SK-N-SH treated with all-trans-retinoic acid at 6 μM for 48 hours (cell line): Measurements from ENCODE around the gene ZBTB43.

ENCODE experiments used
- ATAC-seq: fragments of 200-7000 bp; cut with Tn5 transposase; 3 replicates; pipeline ENCODE4 v1.9.1; 2020; ENCODE audit warnings: mild to moderate bottlenecking, moderate library complexity
- ARNTL ChIP-seq: fragments of 450-650 bp; formaldehyde crosslinking; IDR thresholded peaks from 2 replicates; pipeline ENCODE4 v1.5.0; 2020; ENCODE audit warnings: low read depth, mild to moderate bottlenecking, moderate library complexity, borderline replicate concordance
- CREB5 ChIP-seq: fragments of 250-450 bp; sonication (Bioruptor Pico); IDR thresholded peaks from 2 replicates; pipeline ENCODE4 v1.5.1; 2020; ENCODE audit warnings: low read depth, mild to moderate bottlenecking, moderate library complexity
- CSDC2 ChIP-seq: fragments of 250-450 bp; sonication (Bioruptor Pico); IDR thresholded peaks from 2 replicates; pipeline ENCODE4 v1.5.0; 2020; ENCODE audit warnings: mild to moderate bottlenecking, moderate library complexity
- CSRNP3 ChIP-seq: fragments of 250-450 bp; sonication (Bioruptor Pico); IDR thresholded peaks from 2 replicates; pipeline ENCODE4 v1.5.1; 2021; ENCODE audit warnings: mild to moderate bottlenecking, moderate library complexity
- ESRRG ChIP-seq: fragments of 250-450 bp; sonication (Bioruptor Pico); IDR thresholded peaks from 2 replicates; pipeline ENCODE4 v1.6.1; 2021; ENCODE audit warnings: mild to moderate bottlenecking
- GLIS3 ChIP-seq: fragments of 250-450 bp; sonication (Bioruptor Pico); IDR thresholded peaks from 2 replicates; pipeline ENCODE4 v1.5.0; 2020; ENCODE audit warnings: mild to moderate bottlenecking, moderate library complexity
- OSR1 ChIP-seq: fragments of 250-450 bp; sonication (Bioruptor Pico); IDR thresholded peaks from 2 replicates; pipeline ENCODE4 v1.8.0; 2022; ENCODE audit warnings: moderate library complexity, mild to moderate bottlenecking, inconsistent platforms
- PATZ1 ChIP-seq: fragments of 250-450 bp; sonication (Bioruptor Pico); IDR thresholded peaks from 2 replicates; pipeline ENCODE4 v1.8.0; 2020; ENCODE audit warnings: mild to moderate bottlenecking, moderate library complexity, borderline replicate concordance
- POU6F1 ChIP-seq: fragments of 250-450 bp; sonication (Bioruptor Pico); IDR thresholded peaks from 2 replicates; pipeline ENCODE4 v1.8.0; 2021; ENCODE audit warnings: low read depth, mild to moderate bottlenecking, moderate library complexity, borderline replicate concordance
- SNAI2 ChIP-seq: fragments of 250-450 bp; sonication (Bioruptor Pico); IDR thresholded peaks from 2 replicates; pipeline ENCODE4 v1.5.0; 2020; ENCODE audit warnings: mild to moderate bottlenecking, moderate library complexity
- TOX ChIP-seq: fragments of 250-450 bp; sonication (Bioruptor Pico); IDR thresholded peaks from 2 replicates; pipeline ENCODE4 v1.8.0; 2021; ENCODE audit warnings: mild to moderate bottlenecking, moderate library complexity, borderline replicate concordance
- TSHZ2 ChIP-seq: fragments of 250-450 bp; sonication (Bioruptor Pico); IDR thresholded peaks from 2 replicates; pipeline ENCODE4 v1.5.0; 2020; ENCODE audit warnings: mild to moderate bottlenecking, moderate library complexity
- ZC3H10 ChIP-seq: fragments of 250-450 bp; sonication (Bioruptor Pico); IDR thresholded peaks from 2 replicates; pipeline ENCODE4 v1.5.1; 2021; ENCODE audit warnings: mild to moderate bottlenecking, moderate library complexity
- ZFP3 ChIP-seq: fragments of 250-450 bp; sonication (Bioruptor Pico); IDR thresholded peaks from 2 replicates; pipeline ENCODE4 v1.5.0; 2020; ENCODE audit warnings: mild to moderate bottlenecking, moderate library complexity
- ZNF565 ChIP-seq: fragments of 450-650 bp; formaldehyde crosslinking; conservative IDR thresholded peaks from 2 replicates; pipeline ENCODE4 v1.5.0; 2020; ENCODE audit warnings: low read depth, mild to moderate bottlenecking, moderate library complexity
- ZNF70 ChIP-seq: fragments of 450-650 bp; formaldehyde crosslinking; IDR thresholded peaks from 2 replicates; pipeline ENCODE4 v1.5.0; 2020; ENCODE audit warnings: mild to moderate bottlenecking, moderate library complexity
- ZNF8 ChIP-seq: fragments of 450-650 bp; formaldehyde crosslinking; IDR thresholded peaks from 2 replicates; pipeline ENCODE4 v1.5.0; 2020; ENCODE audit warnings: mild to moderate bottlenecking, moderate library complexity

The ZBTB43 gene

GRCh38 chr9:126875756-126876510 lies 71.1 kb downstream of the ZBTB43 start (continued):
- no peak for TF ChIP-seq POU6F1 (CRISPR knock-in tag)

GRCh38 chr9:126876531-126876930 lies 71.7 kb downstream of the ZBTB43 start:
- ATAC-seq: no peak

GRCh38 chr9:126877418-126877817 lies 72.6 kb downstream of the ZBTB43 start:
- no peak for ATAC-seq
- no peak for TF ChIP-seq ZFP3
- no peak for TF ChIP-seq ESRRG (CRISPR knock-in tag)
- no peak for TF ChIP-seq ZC3H10 (CRISPR knock-in tag)
- no peak for TF ChIP-seq TSHZ2 (CRISPR knock-in tag)

More at GRCh38 chr9:126876531-126876930, 71.7 kb downstream of the ZBTB43 start:
- TF ChIP-seq OSR1 (no peak), GLIS3 (CRISPR knock-in tag) (no peak), TSHZ2 (CRISPR knock-in tag) (no peak), SNAI2 (CRISPR knock-in tag) (no peak), PATZ1 (CRISPR knock-in tag) (no peak), CREB5 (CRISPR knock-in tag) (no peak), CSRNP3 (no peak), ZNF565 (CRISPR knock-in tag) (no peak), TOX (CRISPR knock-in tag) (no peak), ZNF8 (CRISPR knock-in tag) (no peak), CSDC2 (CRISPR knock-in tag) (no peak), ARNTL (CRISPR knock-in tag) (no peak), ESRRG (CRISPR knock-in tag) (no peak), ZNF70 (CRISPR knock-in tag) (no peak)
